Measurements from ENCODE around the gene CTAG2. TPM values are rescaled to one million over a fixed set of nuclear protein-coding genes. Genes with fewer than 3 reads are reported as not detected.

Gene CTAG2
- total RNA-seq = not detected in 2 replicates

DNA sequence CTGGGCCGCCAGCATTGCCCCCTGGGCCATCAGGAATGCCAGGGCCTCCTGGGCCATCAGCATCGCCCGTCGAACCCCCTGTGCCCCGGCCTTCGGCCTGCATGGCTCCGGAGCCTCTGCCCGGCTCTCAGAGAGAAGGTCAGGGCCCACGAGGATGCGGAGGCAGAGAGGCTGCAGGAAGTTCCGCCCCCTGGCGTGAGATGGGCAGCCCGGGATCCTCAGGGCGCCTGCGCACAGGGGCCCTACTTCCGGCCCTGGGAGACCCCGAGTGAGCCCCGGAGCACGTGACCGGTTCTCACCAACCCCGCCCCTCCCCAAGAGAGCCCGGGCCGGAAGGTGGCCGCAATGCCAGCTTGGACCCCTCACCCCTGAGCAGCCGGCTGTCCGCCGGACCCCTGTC lies at the start of gene CTAG2:
TSS of gene CTAG2 (minus strand) at position 167 of the 400 bp plus-strand sequence. CDS start at position 103, 64 bp downstream.

DNA sequence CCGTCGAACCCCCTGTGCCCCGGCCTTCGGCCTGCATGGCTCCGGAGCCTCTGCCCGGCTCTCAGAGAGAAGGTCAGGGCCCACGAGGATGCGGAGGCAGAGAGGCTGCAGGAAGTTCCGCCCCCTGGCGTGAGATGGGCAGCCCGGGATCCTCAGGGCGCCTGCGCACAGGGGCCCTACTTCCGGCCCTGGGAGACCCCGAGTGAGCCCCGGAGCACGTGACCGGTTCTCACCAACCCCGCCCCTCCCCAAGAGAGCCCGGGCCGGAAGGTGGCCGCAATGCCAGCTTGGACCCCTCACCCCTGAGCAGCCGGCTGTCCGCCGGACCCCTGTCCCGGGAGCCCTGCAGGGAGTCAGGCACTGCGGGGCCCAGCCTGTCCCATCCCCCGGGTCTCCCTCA lies 34.2 kb downstream of the CTAG2 start, which contains the start of gene CTAG1B:
TSS of gene CTAG1B (minus strand) at position 101 of the 400 bp plus-strand sequence. CDS start at position 37, 64 bp downstream.

Small RNA genes within 50 kb of the gene (small RNA-seq; reads per million reads assigned to genes)
- gene AC244090.1 = not detected
- gene AC244107.2 = not detected

Other genes with a start within 250 kb of the CTAG2 start
- 18.0 and 28.2 TPM in 2 replicates for gene DNASE1L1, start 244.3 kb downstream of the CTAG2 start, total RNA-seq
- gene TAFAZZIN, start 242.0 kb downstream of the CTAG2 start, total RNA-seq = 18.4 and 20.9 TPM in 2 replicates
- 35.6 and 39.3 TPM in 2 replicates for gene ATP6AP1, start 224.9 kb downstream of the CTAG2 start, total RNA-seq
- 63.2 and 69.0 TPM in 2 replicates for gene GDI1, start 216.4 kb downstream of the CTAG2 start, total RNA-seq
- gene FAM50A, start 209.4 kb downstream of the CTAG2 start, total RNA-seq = 34.9 and 35.2 TPM in 2 replicates
- 13.2 and 16.2 TPM in 2 replicates for gene PLXNA3, start 195.3 kb downstream of the CTAG2 start, total RNA-seq
- gene LAGE3, start 174.3 kb downstream of the CTAG2 start, total RNA-seq = 9.0 and 9.2 TPM in 2 replicates
- 37.5 and 37.7 TPM in 2 replicates for gene UBL4A, start 167.0 kb downstream of the CTAG2 start, total RNA-seq
- gene SLC10A3, start 162.9 kb downstream of the CTAG2 start, total RNA-seq = 28.0 and 28.7 TPM in 2 replicates
- 23.3 and 25.0 TPM in 2 replicates for gene FAM3A, start 137.3 kb downstream of the CTAG2 start, total RNA-seq
- gene G6PD, start 106.7 kb downstream of the CTAG2 start, total RNA-seq = 145 and 151 TPM in 2 replicates
- gene IKBKG, start 106.0 kb downstream of the CTAG2 start, total RNA-seq = 17.2 and 19.8 TPM in 2 replicates
- not detected in 2 replicates for gene CTAG1A, start 68.4 kb downstream of the CTAG2 start, total RNA-seq
- gene CTAG1B, start 34.3 kb downstream of the CTAG2 start, total RNA-seq = not detected in 2 replicates
- 10.4 and 27.9 TPM in 2 replicates for gene GAB3, start 97.5 kb upstream of the CTAG2 start, total RNA-seq
- gene DKC1, start 109.3 kb upstream of the CTAG2 start, total RNA-seq = 48.5 and 60.4 TPM in 2 replicates
- 9.8 and 18.0 TPM in 2 replicates for gene MPP1, start 151.9 kb upstream of the CTAG2 start, total RNA-seq
- not detected in 2 replicates for gene SMIM9, start 181.1 kb upstream of the CTAG2 start, total RNA-seq
- 4.8 and 5.1 TPM in 2 replicates for gene F8A1, start 232.8 kb upstream of the CTAG2 start, total RNA-seq

Measured in subcutaneous preadipocyte (primary cell).